ENCODE results near the gene LIPK.
"Not testable (repeated sequence)": the region's sequence is repeated elsewhere in the genome, so short reads cannot be mapped to it uniquely, and the experiment has no call there.

Gene LIPK

GRCh38 chr10:88689366-88689765, 16.7 kb upstream of the LIPK start:
- no peak for TF ChIP-seq ZFX (IDR thresholded peaks at IDR 0.05; ENCODE audit: borderline replicate concordance)
- TF ChIP-seq CTCF (IDR thresholded peaks at IDR 0.05) = no peak
- H3K27ac ChIP-seq = no peak overlapping the region

- TF ChIP-seq CTCF (IDR thresholded peaks at IDR 0.05) (no peak; the same call in 1 of the 2 replicates), ZFX (IDR thresholded peaks at IDR 0.05; ENCODE audit: borderline replicate concordance) (no peak)
- no peak overlapping the region for H3K27ac ChIP-seq
Measured at GRCh38 chr10:88693392-88694020, 12.5 kb upstream of the LIPK start.

GRCh38 chr10:88702848-88703597, 3.0 kb upstream of the LIPK start:
- TF ChIP-seq CTCF (IDR thresholded peaks at IDR 0.05) (no peak), ZFX (IDR thresholded peaks at IDR 0.05; ENCODE audit: borderline replicate concordance) (no peak)
- H3K27ac ChIP-seq = no peak overlapping the region

GRCh38 chr10:88707429-88708155, 1.5 kb downstream of the LIPK start:
- no peak for TF ChIP-seq ZFX (IDR thresholded peaks at IDR 0.05; ENCODE audit: borderline replicate concordance)
- TF ChIP-seq CTCF (IDR thresholded peaks at IDR 0.05) = no peak
- no peak overlapping the region for H3K27ac ChIP-seq

GRCh38 chr10:88709361-88709760, 3.3 kb downstream of the LIPK start:
- H3K27ac ChIP-seq = not testable (repeated sequence)

GRCh38 chr10:88715517-88715916, 9.5 kb downstream of the LIPK start:
- no peak for TF ChIP-seq ZFX (IDR thresholded peaks at IDR 0.05; ENCODE audit: borderline replicate concordance)
- no peak for TF ChIP-seq CTCF (IDR thresholded peaks at IDR 0.05)
- no peak overlapping the region for H3K27ac ChIP-seq

- no peak overlapping the region for H3K27ac ChIP-seq
- TF ChIP-seq CTCF (IDR thresholded peaks at IDR 0.05) = no peak
- no peak for TF ChIP-seq ZFX (IDR thresholded peaks at IDR 0.05; ENCODE audit: borderline replicate concordance)
Measured at GRCh38 chr10:88721392-88721791, 15.3 kb downstream of the LIPK start.
